GM18951 (cell line): ENCODE measurements around the gene CEBPB.

Source experiments
- POLR2A ChIP-seq: IDR thresholded peaks from 4 replicates; pipeline ENCODE4 v1.6.1; 2011; ENCODE audit warnings: mild to moderate bottlenecking; ENCODE audit not compliant: insufficient read length, insufficient read depth; ENCODE audit errors: extremely low read depth
- in situ Hi-C: fragments of 300-500 bp; cut with MboI; formaldehyde crosslinking; loops from one replicate; pipeline ENCODE4 v1.12.0; 2022; ENCODE audit warnings: low sequenced_read_pairs, mixed read lengths, inconsistent platforms; ENCODE audit not compliant: unreplicated experiment

Gene CEBPB

GRCh38 chr20:50230871-50231560, 40.4 kb downstream of the CEBPB start:
- in situ Hi-C loops: no loop called here
- TF ChIP-seq POLR2A: no peak

DNA sequence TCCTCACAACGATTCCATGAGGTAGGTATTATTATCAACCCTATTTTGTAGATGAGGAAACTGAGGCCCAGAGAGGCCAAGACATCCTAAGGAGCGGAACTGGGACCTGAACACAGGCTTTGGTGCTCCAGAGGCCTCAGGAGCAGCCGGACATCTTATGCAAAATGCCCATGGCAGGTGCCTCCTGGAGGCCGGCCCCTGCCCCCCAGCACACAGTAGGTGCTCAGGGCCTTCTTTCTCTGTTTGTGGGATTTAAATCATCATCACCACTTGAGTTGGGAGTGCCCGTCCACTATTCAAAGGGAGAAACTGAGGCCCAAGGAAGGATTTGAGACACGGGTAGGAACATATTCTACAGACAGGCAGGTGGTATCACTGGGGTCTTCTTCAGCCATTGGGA, 41.2 kb downstream of the CEBPB start:
- TF ChIP-seq POLR2A: no peak
- in situ Hi-C loops: no loop called here

DNA sequence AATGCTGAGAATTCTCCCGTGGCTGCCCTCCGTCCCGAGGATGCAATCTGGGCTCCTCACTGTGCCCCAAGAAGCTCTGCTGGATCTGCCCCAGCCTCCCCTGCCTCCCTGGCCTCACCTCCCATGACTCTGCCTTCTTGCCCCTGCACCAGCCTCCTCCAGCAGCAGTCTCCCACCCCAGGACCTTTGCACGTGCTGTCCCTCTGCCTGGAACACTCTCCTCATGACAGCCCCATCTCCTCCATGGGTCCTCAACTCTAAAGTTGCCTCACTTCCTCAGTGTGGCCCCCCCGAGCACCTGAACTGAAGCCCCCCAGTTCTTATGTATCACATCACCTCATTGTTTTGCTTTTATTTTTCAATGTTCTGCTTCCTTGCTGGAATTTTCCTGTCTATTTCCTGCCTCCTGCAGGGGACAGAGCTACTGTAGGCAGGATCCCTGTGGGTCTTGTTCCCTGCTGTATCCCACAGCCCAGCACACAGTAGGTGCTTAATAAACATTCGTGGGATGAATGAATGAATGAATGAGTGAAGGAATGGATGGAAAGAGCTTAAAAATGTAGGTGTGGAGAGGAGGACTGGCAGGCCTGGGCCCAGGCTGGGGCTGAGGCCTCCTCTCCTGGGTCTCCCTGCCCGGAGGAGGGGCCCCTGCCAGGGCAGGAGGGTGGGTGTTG, 42.2 kb downstream of the CEBPB start:
- in situ Hi-C loops: no loop called here
- no peak for TF ChIP-seq POLR2A

GRCh38 chr20:50233325-50234212, 42.9 kb downstream of the CEBPB start:
- no peak for TF ChIP-seq POLR2A
- in situ Hi-C loops: no loop called here

DNA sequence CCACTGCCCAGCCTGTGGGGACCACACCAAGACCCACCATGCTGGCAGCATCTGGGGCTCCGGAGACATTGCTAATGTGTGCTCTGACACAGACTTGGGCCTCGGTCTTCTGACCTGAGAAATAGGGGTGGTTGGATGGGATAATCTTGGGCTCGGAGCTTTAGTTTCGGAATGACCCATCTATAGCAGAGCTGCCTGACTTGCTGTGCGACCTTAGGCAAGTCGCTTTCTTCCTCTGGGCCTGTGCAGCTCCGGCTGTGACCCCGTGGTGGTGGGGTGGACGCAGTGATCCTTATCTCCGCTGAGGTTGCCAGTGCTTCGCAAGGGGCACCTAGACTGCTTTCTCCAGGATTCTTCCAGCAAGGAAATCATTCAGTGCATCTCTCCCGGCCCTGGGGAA, 43.7 kb downstream of the CEBPB start:
- no peak for TF ChIP-seq POLR2A
- in situ Hi-C loops: no loop called here

- no peak for TF ChIP-seq POLR2A
- in situ Hi-C loops: no loop called here
These were observed 46.7 kb downstream of the CEBPB start for GRCh38 chr20:50237349-50237748.

GRCh38 chr20:50238081-50238800, 47.6 kb downstream of the CEBPB start:
- in situ Hi-C loops: no loop called here
- TF ChIP-seq POLR2A: no peak

DNA sequence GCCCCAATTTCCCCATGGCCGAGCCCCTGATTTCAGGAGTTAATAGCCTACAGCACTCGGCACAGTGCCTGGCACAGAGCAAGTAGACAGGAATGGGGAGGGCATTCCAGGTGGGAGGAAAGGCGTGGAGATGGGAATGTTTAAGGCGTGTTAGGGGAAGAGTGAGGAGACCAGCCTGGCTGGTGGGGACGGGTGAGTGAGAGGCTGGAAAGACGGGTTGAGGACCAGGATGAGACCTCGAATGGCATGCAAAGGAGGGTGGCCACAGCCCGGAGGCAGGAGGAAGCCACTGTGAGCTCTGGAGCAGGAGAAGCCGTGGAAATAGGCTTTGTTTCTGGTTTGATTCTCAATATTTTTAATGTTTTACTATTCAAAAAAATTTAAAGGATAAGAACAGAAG, 49.5 kb downstream of the CEBPB start:
- TF ChIP-seq POLR2A: no peak
- in situ Hi-C loops: no loop called here

- in situ Hi-C loops: no loop called here
- no peak for TF ChIP-seq POLR2A
These were observed 51.5 kb downstream of the CEBPB start for GRCh38 chr20:50242178-50242514.
